Fibroblast of pulmonary artery (primary cell): ENCODE measurements around the gene PDSS2.
"Not testable (repeated sequence)": the region's sequence is repeated elsewhere in the genome, so short reads cannot be mapped to it uniquely, and the experiment has no call there.

Source experiments
- DNase-seq: peaks from one replicate; pipeline ENCODE4 v3.0.0-alpha.2; 2010; ENCODE audit warnings: low read depth
- H3K4me3 ChIP-seq: replicated peaks from 2 replicates; pipeline ENCODE4 v1.5.1; 2011; ENCODE audit warnings: low read depth, mild to moderate bottlenecking, control low read depth, low read length, moderate library complexity
- TF ChIP-seq, protein P1 (sequence below): IDR thresholded peaks from 2 replicates; pipeline ENCODE4 v1.5.1; 2011; ENCODE audit warnings: mild to moderate bottlenecking, control low read depth, low read length, inconsistent platforms; ENCODE audit errors: missing control alignments

Gene PDSS2

DNA sequence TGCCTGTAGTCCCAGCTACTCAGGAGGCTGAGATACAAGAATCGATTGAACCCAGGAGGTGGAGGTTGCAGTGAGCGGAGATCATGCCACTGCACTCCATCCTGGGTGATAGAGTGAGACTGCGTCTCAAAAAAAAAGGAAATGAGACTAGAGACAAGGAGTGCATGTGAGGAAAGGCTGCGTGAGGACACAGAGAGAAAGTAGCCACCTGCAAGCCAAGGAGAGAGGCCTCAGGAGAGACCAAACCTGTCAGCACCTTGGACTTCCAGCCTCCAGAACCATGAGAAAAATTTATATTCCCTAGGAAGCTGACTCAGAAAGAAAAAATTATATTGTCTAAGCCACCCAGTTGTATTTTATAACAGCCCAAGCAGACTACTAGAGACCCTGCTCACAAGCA is 336.6 kb downstream of the PDSS2 start:
- DNase-seq, result no peak
- H3K4me3 ChIP-seq, result no peak overlapping the region
- TF ChIP-seq, protein P1, sequence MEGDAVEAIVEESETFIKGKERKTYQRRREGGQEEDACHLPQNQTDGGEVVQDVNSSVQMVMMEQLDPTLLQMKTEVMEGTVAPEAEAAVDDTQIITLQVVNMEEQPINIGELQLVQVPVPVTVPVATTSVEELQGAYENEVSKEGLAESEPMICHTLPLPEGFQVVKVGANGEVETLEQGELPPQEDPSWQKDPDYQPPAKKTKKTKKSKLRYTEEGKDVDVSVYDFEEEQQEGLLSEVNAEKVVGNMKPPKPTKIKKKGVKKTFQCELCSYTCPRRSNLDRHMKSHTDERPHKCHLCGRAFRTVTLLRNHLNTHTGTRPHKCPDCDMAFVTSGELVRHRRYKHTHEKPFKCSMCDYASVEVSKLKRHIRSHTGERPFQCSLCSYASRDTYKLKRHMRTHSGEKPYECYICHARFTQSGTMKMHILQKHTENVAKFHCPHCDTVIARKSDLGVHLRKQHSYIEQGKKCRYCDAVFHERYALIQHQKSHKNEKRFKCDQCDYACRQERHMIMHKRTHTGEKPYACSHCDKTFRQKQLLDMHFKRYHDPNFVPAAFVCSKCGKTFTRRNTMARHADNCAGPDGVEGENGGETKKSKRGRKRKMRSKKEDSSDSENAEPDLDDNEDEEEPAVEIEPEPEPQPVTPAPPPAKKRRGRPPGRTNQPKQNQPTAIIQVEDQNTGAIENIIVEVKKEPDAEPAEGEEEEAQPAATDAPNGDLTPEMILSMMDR, result no peak

DNA sequence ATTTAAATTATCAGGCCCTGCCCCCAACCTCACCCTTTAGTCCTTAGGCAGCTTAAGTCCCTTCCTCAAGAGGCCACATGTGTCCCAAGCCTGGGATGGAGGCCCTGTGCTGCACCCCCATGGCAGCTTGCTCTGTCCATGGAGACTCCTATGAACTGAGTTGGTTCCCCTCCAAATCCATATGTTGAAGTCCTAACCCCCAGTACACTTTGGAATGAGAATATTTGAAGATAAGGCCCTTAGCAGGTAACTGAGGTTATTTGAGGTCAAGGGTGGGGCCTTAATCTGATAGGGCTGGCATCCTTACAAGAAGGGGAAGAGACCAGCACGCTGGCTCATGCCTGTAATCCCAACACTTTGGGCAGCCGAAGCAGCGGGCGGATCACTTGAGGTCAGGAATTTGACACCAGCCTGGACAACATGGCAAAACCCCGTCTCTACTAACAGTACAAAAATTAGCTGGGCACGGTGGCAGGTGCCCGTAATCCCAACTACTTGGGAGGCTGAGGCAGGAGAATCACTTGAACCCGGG is 337.3 kb downstream of the PDSS2 start:
- TF ChIP-seq, protein P1, result no peak
- no peak for DNase-seq
- no peak overlapping the region for H3K4me3 ChIP-seq

DNA sequence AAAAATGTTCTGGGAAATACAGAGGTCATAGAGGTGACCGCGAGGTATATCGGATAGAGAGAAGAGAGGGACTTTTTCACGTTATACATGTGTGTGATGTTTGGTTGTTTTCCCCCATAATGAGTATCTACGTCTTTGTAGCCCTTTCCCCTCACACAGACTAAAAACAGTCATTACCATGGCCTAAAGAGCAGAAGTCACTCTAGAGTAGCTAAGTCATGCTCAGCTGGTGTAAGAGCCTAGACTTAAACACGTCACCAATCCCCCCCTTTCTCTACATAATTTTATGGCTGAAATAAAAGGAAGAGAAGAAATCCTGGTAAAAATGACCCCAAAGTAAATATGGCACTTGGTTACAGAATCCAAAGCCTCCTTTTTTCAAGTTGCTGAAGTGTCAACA is 338.1 kb downstream of the PDSS2 start:
- no peak for DNase-seq
- TF ChIP-seq, protein P1, result no peak
- H3K4me3 ChIP-seq, result no peak overlapping the region

DNA sequence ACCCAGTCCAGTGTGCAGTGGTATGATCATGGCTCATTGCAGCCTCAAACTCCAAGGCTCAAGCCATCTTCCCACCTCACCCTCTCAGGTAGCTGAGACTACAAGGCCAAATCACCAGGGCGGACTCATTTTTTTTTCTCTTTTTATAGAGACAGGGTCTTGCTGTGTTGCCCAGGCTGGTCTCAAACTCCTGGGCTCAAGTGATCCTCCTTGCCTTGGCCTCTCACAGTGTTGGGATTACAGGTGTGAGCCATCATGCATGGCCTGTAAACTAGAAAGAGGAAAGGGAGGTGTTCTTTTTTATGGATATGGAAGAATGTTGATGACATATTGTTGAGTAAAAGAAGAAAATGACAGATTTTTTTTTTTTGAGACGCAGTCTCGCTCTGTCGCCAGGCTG is 339.0 kb downstream of the PDSS2 start:
- TF ChIP-seq, protein P1, result no peak
- H3K4me3 ChIP-seq, result no peak overlapping the region
- no peak for DNase-seq

DNA sequence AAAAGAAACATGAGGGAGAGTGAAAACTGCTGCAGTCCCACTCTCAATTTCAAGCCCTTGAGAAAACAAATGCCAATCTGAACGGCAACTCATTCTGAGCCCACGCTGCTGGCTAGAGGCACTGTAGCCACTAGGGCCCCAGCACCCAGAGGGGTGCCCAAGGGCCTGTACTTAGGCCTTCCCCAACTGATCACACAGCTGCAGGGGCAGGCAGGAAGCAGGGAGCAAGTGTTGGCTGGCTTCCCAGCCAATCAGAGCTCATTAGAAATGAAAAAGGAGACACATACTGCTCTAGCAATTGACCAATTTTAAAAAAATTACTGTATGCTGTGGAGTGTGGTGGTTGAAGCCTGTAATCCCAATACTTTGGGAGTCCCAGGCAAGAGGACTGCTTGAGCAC is 340.4 kb downstream of the PDSS2 start:
- DNase-seq, result no peak
- TF ChIP-seq, protein P1, result no peak
- H3K4me3 ChIP-seq, result no peak overlapping the region

DNA sequence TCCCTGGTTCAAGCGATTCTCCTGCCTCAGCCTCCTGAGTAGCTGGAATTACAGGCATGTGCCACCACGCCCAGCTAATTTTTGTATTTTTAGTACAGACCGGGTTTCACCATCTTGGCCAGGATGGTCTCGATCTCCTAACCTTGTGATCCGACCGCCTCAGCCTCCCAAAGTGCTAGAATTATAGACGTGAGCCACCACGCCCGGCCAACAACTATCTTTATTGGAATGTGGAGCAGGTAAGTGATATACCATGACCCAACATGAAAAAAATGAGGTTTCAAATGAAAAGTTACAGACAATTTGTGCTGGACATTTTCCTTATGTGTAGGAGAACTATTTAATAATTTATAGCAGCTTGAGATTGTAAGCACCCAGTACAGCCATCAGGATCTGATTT is 340.8 kb downstream of the PDSS2 start:
- not testable (repeated sequence) for DNase-seq, H3K4me3 ChIP-seq

DNA sequence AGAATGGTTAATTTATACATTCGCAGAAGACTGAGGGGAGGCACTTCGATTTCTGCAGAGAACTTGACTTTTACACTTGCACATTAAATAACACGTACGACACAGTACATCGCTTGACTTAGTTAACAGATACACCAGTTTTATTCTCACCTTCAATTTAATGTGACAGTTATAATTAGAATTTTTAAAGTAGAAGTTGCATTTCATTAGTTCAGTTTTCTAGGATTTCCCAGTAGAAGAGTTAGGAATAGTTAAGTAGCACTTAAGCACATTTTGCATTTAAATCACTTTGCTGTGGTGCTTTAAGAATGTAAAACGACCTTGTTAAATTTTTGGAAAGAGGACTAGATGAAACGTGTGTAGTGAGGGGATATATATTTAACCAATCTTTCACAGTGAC is 342.4 kb downstream of the PDSS2 start:
- H3K4me3 ChIP-seq, result no peak overlapping the region
- no peak for DNase-seq
- TF ChIP-seq, protein P1, result no peak
